GM18526 (cell line): Measurements from ENCODE around the gene RHNO1.

Experiments used
- POLR2A ChIP-seq: IDR thresholded peaks from 3 replicates; pipeline ENCODE4 v1.6.1; 2011; ENCODE audit not compliant: insufficient read length; ENCODE audit errors: extremely low read depth

Gene RHNO1

DNA sequence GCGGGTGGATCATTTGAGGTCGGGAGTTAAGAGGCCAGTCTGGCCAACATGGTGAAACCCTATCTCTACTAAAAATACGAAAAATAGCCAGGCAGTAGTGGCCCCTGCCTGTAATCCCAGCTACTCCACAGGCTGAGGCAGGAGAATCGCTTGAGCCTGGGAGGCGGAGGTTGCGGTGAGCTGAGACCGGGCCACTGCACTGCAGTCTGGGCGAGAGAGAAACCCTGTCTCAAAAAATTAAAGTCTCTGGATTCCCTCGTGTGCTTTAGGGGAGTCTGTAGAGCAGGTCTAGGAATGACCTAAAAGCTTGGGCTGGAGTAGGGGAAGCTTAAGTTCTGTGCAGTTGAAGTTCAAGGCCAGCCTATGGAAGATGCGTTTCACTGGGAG lies 13.0 kb downstream of the RHNO1 start:
- no peak for TF ChIP-seq POLR2A

DNA sequence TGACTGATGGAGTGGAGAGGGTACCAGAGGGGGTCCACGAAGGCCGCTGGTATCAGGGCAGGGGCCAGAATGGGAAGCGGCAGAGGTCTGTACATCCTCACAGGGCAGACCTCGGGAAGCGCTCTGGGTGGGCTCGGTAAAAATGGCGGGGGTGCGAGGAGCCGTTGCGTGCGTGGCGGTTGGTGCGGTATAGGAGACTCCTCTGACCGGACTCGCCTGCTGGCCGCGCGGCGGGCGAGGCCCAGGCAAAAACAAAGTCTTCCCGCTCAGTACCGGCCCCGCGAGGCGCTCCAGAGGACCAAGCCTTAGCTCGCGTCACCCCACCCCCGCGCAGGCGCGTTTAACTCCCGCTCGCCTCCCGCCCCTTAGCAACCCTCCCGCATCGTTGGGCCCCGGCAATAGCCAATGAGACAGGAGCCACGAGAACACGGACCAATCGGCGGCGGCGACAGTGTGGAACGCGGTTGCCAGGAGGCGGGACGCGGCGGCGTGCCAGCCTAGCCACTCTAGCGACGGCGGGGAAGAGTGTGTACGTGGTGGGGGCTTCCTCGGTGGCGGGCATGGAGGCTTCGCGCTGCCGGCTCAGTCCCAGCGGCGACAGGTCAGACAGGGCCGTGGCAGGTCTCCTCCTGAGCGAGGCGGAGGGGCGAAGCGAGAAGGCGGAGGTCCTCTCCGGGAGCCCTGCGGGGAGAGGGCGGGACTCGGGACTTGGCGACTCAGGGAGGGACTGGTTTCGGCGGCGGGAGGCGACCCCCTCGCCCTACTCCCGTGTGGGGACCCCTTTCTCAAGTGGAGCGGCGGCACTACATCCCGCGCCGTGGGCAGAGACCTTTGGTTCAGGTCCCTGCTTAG lies 13.6 kb downstream of the RHNO1 start, which contains the start of gene TULP3:
Gene TULP3 (plus strand): TSS at position 504 of the 852 bp plus-strand sequence. CDS start 57 bp downstream, at position 561.
- peak; percentile 44 for TF ChIP-seq POLR2A

GRCh38 chr12:2891240-2892053 lies 14.4 kb downstream of the RHNO1 start:
- TF ChIP-seq POLR2A: no peak

- TF ChIP-seq POLR2A: no peak
These were observed 15.2 kb downstream of the RHNO1 start for GRCh38 chr12:2892246-2892645.

- TF ChIP-seq POLR2A: no peak
These were observed 16.0 kb downstream of the RHNO1 start for GRCh38 chr12:2893007-2893406.

GRCh38 chr12:2895051-2895451 lies 18.0 kb downstream of the RHNO1 start:
- no peak for TF ChIP-seq POLR2A

- no peak for TF ChIP-seq POLR2A
These were observed 18.5 kb downstream of the RHNO1 start for GRCh38 chr12:2895511-2895910.

GRCh38 chr12:2897418-2897817 lies 20.4 kb downstream of the RHNO1 start:
- TF ChIP-seq POLR2A: no peak

DNA sequence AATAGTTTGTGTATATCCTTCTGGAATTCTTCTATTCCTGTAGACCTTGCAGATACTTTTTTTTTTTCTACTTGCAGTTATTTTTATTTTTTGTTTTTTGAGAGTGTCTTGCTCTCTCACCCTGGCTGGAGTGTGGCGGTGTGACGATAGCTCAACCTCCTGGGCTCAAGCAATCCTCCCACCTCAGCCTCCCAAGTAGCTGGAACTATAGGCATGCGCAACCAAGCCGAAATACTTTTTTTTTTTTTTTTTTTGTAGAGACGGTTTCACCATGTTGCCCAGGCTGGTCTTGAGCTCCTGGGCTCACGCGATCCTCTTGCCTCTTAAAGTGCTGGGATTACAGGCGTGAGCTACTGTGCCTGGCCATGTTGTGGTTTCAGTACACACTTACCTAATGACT lies 23.6 kb downstream of the RHNO1 start:
- TF ChIP-seq POLR2A: no peak

DNA sequence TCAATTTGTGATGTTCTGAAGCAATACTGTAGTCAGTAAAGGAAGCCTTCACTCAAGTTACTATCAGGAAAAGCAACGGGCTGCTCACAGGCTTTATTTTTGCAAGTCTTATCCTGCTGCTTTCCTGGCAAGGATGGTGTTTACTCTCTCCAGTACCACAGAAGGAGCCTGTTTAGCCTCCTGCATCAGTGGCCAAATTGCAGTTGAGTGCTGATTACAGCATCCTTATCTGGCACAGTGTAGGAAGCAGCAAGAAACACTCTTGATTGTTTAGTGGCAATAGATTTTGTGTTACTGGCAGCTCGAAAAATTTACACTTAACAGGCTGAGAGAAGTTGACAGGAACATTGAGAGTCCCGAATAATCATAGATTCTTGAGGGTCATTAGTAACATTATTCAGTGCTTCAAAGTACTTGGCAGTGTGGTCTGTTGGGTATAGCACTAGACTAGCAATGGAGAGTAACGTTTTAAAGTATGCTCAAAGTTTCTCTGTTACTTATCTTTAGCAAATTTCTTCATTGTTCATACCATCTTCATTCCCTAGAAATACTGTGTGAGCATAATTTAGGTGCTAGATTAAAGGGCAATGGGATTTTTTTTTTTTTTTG lies 25.4 kb downstream of the RHNO1 start:
- TF ChIP-seq POLR2A: no peak

- TF ChIP-seq POLR2A: no peak
These were observed 27.2 kb downstream of the RHNO1 start for GRCh38 chr12:2904260-2904659.

DNA sequence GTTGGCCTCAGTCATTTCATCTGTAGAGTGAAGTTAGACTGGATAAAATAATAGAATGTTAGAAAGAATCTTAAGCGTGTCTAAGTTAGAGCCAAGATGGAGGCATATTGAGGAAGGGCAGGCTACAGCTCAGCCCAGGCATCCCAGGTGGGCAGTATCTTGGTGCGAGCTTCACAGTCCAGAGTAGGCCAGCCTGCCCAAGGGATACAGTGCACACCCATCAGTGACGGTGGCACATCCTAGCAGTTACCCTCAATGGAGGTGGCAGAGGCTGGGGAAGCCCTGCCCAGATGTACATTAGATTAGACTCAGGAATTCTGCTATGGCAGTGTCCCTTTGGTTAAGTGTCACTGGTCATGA lies 35.2 kb downstream of the RHNO1 start:
- no peak for TF ChIP-seq POLR2A

DNA sequence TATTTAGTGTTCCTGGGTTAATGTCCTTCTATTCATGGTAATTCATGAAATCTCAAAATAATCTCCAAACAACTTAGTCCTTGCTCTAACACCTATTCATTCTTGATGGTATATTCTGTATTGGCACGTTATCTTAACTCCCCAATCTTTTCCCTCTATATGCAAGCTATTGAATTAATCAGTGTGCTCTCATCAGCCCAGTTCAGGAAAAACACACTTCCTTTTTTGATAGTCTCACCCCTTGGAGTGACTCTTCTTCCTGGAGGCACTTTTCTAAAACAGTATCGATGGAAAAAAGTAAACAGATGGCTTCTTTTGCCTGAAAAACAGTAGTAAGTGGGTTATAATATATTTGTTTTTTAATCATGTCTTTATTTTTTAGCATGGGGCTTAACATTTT lies 42.2 kb downstream of the RHNO1 start:
- TF ChIP-seq POLR2A: no peak

DNA sequence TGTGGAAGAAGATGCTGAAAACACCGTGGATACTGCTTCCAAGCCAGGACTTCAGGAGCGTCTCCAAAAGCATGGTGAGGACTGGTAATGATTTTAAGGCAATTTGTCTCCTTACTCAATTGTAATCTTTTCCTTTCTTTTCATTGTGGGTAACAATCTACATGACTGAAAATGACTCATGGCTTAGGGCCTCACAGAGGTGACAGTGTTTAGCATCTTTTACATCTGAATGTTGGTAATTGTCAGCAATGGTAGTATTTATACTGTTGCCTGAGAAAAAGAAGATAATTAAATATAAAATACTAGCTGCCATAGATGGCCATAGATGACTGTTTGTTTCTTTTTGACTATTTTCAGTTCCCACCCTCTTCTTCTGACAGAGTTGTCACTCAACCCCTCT lies 45.3 kb downstream of the RHNO1 start:
- TF ChIP-seq POLR2A: no peak

GRCh38 chr12:2923057-2923456 lies 46.0 kb downstream of the RHNO1 start:
- no peak for TF ChIP-seq POLR2A

- no peak for TF ChIP-seq POLR2A
These were observed 47.0 kb downstream of the RHNO1 start for GRCh38 chr12:2924019-2924418.
